AG20443 (cell line): ENCODE data around the gene PALM.

ENCODE experiments used
- DNase-seq: peaks from one replicate; pipeline ENCODE4 v3.0.0; 2012; ENCODE audit warnings: low spot score, mixed read lengths

PALM gene

DNA sequence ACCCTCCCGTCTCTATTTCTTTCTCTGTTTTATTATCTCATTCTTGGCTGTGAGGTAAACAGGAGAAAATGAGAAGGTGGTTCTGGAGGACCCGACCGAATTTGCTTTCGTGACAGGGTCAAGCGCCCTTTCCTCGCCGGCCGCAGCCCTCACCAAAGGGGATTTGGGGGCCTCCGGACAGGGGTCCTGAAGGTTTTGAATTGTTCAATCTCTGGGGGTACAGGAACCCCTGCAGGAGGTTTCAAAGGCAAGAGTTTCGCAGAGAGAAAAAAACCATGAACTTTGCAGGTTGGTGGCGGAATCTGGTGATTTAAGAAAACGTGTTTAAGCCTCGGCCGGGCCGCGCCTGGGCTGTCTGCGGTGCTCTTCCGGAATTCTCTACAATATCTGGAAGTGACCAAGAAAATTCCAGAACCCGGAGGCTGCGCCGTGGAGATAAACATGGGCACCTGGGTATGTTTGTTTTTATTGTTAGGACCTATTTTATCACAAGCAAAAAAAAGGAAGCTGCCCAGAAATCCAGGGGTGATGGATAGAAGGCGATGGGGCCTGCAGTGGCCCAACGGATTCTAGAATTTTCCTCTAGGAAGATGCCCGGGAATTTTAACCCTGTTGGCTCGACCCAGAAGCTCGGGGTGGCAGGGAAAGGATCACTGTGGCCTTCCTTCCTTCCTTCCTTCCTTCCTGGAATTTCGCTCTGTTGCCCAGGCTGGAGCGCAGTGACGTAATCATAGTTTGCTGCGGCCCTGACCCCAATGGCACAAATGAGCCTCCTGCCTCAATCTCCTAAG, 74.3 kb downstream of the PALM start:
- no peak for DNase-seq

DNA sequence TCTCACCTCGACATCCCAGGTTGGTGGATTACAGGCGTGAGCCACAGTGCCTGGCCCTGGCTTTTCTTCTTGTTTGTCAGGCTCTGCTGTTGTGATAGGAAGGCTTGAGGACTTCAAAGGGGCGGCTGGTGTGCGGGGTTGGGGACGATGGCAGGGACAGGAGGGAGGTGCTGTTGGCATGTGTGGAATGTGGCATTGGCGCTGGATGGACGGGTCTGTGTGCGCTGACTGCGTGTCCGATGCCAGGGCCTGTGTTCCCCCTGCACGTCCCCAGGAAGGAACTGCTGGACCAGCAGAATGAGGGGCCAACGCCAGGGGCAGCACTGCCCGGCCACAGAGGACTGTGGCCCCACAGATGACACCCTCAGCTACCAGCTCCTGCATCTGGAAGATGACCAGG, 75.8 kb downstream of the PALM start:
- no peak for DNase-seq

DNA sequence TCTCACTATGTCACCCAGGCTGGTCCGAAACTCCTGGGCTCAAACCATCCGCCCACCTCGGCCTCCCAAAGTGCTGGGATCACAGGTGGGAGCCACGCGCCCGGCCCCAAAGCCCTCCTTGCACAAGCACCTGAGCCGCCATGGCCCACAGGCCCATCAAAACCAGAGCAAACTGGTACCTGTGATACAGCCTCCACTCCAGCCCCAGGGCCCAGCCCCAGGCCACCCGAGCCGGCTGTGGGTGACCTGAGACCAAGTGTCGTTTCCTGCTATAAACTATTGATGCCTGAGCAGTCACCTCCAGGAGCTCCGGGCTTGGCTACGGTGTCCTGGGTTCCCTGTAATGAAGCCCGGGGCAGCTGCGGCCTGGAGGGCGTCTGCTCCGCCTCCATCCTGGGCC, 78.8 kb downstream of the PALM start:
- no peak for DNase-seq

DNA sequence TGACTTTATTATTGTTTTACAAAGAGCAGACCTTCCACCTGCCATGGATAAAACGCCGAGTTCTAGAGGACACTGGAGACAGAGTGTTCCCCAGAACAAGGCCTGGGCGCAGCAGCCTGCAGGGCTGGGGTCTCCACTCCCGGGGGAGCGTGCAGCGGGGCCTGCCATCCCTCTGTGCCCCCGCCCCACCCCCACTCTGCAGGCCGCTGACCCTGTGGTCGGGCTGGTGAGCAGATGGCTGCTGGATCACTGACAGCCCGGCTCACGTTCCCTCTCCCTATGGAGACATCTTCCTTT, 79.9 kb downstream of the PALM start:
- no peak for DNase-seq

DNA sequence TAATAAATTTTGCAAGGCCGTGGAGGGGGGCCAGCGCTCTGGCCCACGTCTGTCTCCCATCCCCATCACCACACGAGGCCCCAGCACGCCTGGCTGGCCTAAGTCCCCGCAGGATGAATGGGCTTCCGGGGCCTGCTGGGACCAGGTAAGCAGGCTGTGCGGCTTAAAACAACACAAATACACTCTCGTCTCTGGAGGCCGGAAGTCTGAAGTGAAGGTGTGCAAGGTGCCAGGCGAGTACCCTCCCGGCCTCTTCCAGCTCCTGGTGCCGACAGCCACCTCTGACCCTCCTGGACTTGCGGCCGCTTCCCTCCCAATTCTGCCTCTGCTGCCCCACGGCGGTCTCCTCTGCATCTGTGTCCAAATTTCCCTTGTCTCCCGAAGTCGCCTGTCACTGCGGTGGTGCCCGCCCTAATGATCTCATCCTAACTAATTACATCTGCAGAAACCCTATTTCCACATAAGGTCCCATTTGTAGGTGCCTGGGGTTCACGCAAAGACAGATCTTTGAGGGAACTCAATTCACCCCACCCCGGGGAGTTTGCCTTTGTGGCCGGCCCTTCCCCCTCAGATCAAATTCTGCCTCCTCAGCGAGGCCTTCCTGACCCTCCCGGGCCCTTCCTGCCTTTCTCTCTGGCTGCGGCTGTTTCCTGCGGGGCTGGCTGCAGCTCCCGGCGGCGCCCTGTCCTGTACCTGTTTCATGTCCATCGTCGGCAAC, 80.4 kb downstream of the PALM start:
- peak; percentile 25 for DNase-seq

DNA sequence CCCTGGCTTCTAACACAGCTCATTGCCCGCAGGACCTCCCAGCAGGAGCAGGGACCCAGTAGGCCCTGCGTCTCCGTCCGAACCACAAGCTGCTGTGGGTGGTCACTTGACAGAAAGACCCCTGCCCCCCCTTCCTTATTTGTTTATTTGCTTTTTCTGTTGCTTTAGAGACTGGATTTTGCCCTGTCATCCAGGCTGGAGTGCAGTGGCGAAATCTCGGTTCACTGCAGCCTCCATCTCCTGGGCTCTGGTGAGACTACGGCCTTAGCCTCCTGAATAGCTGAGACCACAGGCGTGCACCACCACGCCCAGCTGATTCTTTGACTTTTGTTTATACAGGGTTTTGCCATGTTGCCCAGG, 80.9 kb downstream of the PALM start:
- no peak for DNase-seq

DNA sequence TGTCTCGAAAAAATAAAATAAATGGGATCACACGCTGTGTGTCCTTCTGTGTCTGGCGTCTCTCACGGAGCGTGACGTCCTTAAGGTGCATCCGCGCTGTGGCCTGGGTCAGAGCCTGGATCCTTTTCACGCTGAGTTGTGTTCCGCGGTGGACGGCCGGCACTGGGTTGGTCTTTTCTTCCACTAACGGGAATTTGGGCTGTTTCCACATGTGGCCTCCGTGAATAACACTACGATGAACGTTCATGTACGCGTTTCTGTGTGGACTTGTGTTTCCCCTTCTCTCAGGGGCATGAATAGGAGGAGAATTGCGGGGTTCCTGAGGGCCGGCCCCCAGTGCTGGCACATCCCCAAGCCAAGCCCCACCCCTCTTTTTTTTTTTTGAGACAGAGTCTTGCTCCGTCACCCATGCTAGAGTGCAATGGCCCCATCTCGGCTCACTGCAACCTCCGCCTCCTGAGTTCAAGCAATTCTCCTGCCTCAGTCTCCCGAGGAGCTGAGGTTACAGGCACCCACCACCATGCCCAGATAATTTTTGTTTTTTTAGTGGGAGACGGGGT, 82.4 kb downstream of the PALM start:
- DNase-seq = no peak

DNA sequence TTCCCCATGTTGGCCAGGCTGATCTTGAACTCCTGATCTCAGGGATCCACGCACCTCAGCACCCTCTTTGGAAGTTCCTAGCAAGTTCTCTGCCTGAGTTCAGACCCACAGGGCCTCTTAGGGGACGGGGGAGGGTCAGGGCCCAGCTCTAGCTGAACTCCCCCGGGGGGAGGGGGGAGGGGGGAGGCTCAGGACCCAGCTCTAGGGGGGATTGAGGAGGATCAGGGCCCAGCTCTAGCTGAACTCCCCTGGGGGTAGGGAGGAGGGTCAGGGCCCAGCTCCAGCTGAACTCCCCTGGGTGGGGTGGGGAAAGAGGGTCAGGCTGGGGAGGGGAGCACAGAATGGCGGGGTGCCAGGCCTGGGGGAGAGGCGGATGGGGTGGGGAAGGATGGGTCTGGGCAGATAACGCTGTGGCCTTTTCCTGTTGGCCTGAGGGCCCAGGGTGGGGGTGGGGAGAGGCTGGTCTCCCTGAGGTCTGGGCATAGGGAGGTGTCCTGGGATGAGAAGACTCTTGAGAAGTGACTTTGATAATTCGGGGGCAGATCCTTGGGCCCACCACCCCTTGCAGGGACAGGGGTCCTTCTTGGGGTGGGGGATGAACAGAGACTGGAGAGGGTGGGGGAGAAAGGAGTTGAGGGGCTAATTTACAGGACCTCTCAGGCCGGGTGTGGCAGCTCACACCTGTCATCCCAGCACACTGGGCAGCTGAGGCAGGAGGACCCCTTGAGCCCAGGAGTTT, 83.0 kb downstream of the PALM start:
- no peak for DNase-seq

DNA sequence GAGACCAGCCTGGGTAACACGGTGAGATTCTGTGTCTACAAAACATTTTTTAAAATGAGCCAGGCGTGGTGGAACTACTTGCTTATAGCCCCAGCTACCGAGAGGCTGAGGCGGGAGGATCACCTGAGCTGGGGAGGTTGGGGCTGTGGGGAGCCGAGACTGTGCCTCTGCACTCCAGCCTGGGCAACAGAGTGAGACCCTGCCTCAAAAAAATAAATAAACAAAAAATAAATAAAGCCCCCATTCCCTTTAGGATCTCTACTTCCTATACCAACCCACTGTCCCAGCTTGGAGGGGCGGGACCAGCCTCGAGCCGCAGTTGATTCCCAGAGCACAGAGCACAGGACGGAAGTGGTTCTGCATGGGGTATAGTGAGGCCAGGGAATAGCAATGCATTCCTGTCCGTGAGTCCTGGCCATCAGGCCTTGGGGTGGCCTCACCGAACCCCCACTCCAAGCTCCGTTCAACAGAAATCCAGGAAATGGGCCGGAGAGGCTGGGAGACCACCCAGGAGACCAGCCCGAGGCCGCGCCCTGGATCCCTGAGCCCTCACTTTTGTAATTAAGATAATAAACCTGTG, 83.7 kb downstream of the PALM start:
- DNase-seq = no peak

DNA sequence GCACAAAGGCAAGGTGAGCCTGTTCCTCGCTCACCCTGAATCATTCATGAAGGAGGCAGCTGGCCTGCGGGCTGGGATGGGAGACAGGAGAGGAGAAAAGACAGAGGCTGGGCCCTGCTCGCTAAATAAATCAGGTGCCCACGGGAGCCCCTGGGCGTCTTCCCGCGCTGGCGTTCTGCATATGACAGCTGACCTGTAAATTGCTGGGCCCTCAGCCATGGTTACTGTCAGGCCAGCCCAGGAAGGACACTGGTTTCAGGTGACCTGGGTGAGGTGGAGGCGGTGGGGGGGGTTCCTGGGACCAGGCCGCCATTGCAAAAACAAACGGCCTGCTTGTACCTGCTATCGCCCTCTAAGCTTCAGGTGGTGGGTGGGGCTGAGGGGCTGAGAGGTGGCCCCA, 85.1 kb downstream of the PALM start:
- no peak for DNase-seq

DNA sequence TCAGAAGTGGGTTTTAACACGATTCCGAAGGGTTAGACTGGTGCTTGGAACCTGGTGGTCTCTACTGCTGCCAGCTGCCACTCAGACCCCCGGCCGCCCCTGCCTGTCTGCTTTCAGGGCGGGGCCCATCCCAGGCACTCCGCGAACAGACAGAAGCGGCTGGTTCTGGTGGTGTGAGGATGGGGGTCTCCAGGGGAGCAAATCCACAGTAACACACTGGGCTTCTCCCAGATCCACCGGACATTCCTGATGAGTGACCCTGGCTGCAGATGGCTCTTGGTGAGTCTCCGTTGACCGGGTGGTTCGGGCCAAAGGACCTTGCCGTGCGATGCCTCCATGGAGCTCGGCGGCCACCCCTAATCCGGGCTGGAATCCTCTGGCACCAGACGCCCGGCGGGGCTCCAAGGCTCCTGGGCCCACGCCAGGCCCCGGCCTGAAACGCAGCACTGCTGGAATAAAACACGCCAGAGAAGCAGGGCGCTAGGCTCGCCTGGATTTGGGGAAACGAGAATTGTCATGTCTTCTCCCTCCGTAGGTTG, 86.4 kb downstream of the PALM start:
- peak; percentile 25 for DNase-seq

DNA sequence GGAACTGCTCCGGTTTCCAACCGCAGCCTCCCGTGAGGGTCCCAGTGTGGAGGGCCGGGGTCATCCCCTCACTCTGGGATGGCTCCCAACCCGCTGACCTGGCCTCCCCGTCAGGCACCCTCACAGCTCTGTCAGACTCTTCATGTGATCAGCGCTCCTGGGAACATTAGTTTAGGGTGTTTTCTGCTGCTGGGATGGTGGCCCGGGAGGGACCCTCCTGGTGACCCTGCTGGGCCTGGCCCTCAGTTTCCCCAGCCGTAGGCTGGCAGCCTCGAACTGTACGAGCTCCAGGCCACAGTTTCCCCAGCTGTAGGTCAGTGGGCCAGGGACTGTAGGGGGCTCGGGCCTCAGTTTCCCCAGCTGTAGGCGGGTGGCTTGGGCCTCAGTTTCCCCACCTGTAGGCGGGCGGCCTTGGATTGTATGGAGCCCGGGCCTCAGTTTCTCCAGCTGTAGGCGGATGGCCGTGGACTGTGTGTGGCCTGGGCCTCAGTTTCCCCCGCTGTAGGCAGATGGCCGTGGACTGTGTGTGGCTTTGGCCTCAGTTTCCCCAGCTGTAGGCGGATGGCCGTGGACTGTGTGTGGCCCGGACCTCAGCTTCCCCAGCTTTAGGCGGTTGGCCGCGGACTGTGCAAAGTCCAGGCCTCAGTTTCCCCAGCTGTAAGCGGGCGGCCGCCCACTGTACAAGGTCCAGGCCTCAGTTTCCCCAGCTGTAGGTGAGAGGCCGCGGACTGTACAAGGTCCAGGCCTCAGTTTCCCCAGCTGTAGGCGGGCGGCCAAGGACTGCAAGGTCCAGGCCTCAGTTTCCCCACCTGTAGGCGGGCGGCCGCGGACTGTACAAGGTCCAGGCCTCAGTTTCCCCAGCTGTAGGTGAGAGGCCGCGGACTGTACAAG, 87.2 kb downstream of the PALM start:
- DNase-seq = no peak

DNA sequence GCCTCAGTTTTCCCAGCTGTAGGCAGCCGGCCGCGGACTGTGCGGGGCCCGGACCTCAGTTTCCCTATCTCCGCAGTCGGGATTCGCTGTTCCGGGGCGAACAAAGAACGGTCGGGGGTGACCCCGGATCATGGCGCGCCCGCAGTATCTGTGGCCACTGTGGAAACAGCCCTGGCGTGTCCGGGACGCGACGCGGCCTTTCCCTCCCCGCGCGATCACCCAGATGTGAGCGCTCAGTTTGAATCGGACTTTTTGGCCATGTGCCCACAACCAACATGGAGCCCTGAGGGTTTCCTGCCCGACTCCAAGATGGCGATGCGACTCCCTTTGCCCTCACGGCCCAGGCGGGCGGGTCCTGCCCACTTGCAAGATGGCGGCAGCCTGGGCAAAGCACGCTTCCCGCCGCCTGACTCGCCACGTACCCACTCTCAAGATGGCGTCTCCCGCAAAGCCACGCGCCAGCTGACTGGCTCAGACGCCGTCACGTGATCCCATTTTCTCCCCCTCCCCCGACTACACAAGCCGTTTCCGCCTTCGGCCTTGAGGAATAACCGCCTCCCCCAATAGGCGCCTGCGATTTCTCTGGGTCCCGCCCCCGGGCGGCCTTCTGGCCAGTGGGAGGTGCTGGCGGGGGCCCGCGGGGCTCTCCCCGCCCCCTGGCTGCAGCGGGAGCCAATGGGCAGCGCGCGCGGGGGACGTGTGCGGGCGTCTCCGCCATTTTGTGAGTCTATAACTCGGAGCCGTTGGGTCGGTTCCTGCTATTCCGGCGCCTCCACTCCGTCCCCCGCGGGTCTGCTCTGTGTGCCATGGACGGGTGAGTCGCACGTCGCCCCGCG, 88.2 kb downstream of the PALM start, which contains the start of gene PTBP1:
PTBP1 (plus strand) TSS at position 761 of the 836 bp plus-strand sequence; CDS start at position 807, 46 bp downstream.
- DNase-seq = peak; percentile 98
